Right atrium auricular region (tissue), 2 donors: ENCODE measurements around the gene CSF3. TPM values are rescaled to one million over a fixed set of nuclear protein-coding genes. Genes with fewer than 3 reads are reported as not detected.

Experiments
- DNase-seq: peaks from one replicate; pipeline ENCODE4 v3.0.0-alpha.2; 2019; ENCODE audit warnings: low spot score
- H3K27ac ChIP-seq, 2 donors: fragments of 200-600 bp; sonication (generic); 1 replicate in 1 of 2; 2 replicates in 1 of 2; pipeline ENCODE4 v1.5.1; 2016 to 2019
- H3K27me3 ChIP-seq, 2 donors: fragments of 200-600 bp; sonication (generic); one replicate each; pipeline versions ENCODE4 v1.5.1 to v1.6.0; 2017 to 2019
- H3K36me3 ChIP-seq: fragments of 200-600 bp; sonication (generic); one replicate; pipeline ENCODE4 v1.5.1; 2016
- H3K4me1 ChIP-seq, 2 donors: fragments of 200-600 bp; sonication (generic); one replicate each; pipeline versions ENCODE4 v1.5.1 to v1.6.0; 2017 to 2019
- H3K4me3 ChIP-seq, 2 donors: fragments of 200-600 bp; sonication (generic); 1 replicate in 1 of 2; 2 replicates in 1 of 2; pipeline ENCODE4 v1.5.1; 2017 to 2019; ENCODE audit warnings: mild to moderate bottlenecking in 1 of 2, moderate library complexity in 1 of 2
- H3K9me3 ChIP-seq, 2 donors: fragments of 200-600 bp; sonication (generic); one replicate each; pipeline ENCODE4 v1.5.1; 2019
- CTCF ChIP-seq, 2 donors: fragments of 200-600 bp; sonication (generic); IDR thresholded peaks; one replicate each; pipeline ENCODE4 v1.5.1; 2019; ENCODE audit warnings: antibody characterized with exemption in 2 of 2
- total RNA-seq, 2 donors: library from RNA; depleted of rRNA; stranded (reverse); fragments of >200 nt; gene quantifications; one replicate each; pipeline ENCODE4 v1.1.0, GENCODE V29; 2016

The CSF3 gene
- total RNA-seq, 2 donors from 2014 or later = 1.3 TPM; not detected in 1

- TF ChIP-seq CTCF (IDR thresholded peaks at IDR 0.05) = no peak
- no peak overlapping the region for H3K27ac ChIP-seq
- no peaks in the 10 kb centered on the region for H3K36me3 ChIP-seq
- peaks cover 0 to 46% of the 10 kb centered on the region in 2 donors for H3K4me1 ChIP-seq
- H3K27me3 ChIP-seq = no peaks in the 10 kb centered on the region
- H3K9me3 ChIP-seq = no peaks in the 10 kb centered on the region
- H3K4me3 ChIP-seq = no peak overlapping the region
- DNase-seq = no peak
These were observed 45.8 kb downstream of the CSF3 start for GRCh38 chr17:40060887-40061608.

- Histone ChIP-seq H3K9me3 (no peaks in the 10 kb centered on the region), H3K4me1 (peaks cover 0 to 49% of the 10 kb centered on the region in 2 donors), H3K36me3 (no peaks in the 10 kb centered on the region), H3K27ac (peak overlapping the region; percentile 68 to 98), H3K4me3 (no peak overlapping the region), H3K27me3 (no peaks in the 10 kb centered on the region)
- no peak for DNase-seq
- TF ChIP-seq CTCF (IDR thresholded peaks at IDR 0.05) = no peak
These were observed 46.4 kb downstream of the CSF3 start for GRCh38 chr17:40061609-40062038.

- H3K4me3 ChIP-seq = peak within 1 kb of the TSS; percentile 88 to 100
- H3K36me3 ChIP-seq = no peaks in the 10 kb centered on the region
- H3K27ac ChIP-seq = peak within 1 kb of the TSS; percentile 95 to 98
- H3K9me3 ChIP-seq = no peaks in the 10 kb centered on the region
- no peak for TF ChIP-seq CTCF (IDR thresholded peaks at IDR 0.05)
- DNase-seq = no peak
- H3K27me3 ChIP-seq = no peaks in the 10 kb centered on the region
- peaks cover 0 to 57% of the 10 kb centered on the region in 2 donors for H3K4me1 ChIP-seq
These were observed 47.3 kb downstream of the CSF3 start, which contains the start of gene THRA for GRCh38 chr17:40062329-40063186. Gene THRA, plus strand, starts transcription at chr17:40062965. Its CDS starts 11,524 bp downstream, at chr17:40074489.

GRCh38 chr17:40063187-40063771 lies 48.0 kb downstream of the CSF3 start:
- Histone ChIP-seq H3K4me3 (peak overlapping the region; percentile 88 to 100), H3K9me3 (no peaks in the 10 kb centered on the region), H3K27ac (peak overlapping the region; percentile 95 to 98), H3K27me3 (no peaks in the 10 kb centered on the region), H3K4me1 (peaks cover 0 to 57% of the 10 kb centered on the region in 2 donors), H3K36me3 (no peaks in the 10 kb centered on the region)
- no peak for DNase-seq
- peak in 1 of 2 donors; percentile 25 for TF ChIP-seq CTCF (IDR thresholded peaks at IDR 0.05)

- Histone ChIP-seq H3K36me3 (no peaks in the 10 kb centered on the region), H3K4me1 (peaks cover 0 to 57% of the 10 kb centered on the region in 2 donors), H3K9me3 (no peaks in the 10 kb centered on the region), H3K4me3 (peak overlapping the region; percentile 88 to 100), H3K27me3 (no peaks in the 10 kb centered on the region), H3K27ac (peak overlapping the region; percentile 95 to 98)
- TF ChIP-seq CTCF (IDR thresholded peaks at IDR 0.05) = no peak
- no peak for DNase-seq
These were observed 48.8 kb downstream of the CSF3 start for GRCh38 chr17:40063901-40064531.
